Uterus (tissue), 4 donors: ENCODE data around the gene POTEE. TPM values are rescaled to one million over a fixed set of nuclear protein-coding genes. Genes with fewer than 3 reads are reported as not detected.
"Not testable (repeated sequence)": the region's sequence is repeated elsewhere in the genome, so short reads cannot be mapped to it uniquely, and the experiment has no call there.

Experiments used
- DNase-seq, 2 donors: peaks; one replicate each; pipeline ENCODE4 v3.0.0-alpha.2; 2019 to 2020
- H3K27ac ChIP-seq, 2 donors: fragments of 200-600 bp; sonication (generic); 1 replicate in 1 of 2; 2 replicates in 1 of 2; pipeline ENCODE4 v1.5.1; 2016 to 2018
- H3K27me3 ChIP-seq, 2 donors: fragments of 200-600 bp; sonication (generic); one replicate each; pipeline ENCODE4 v1.5.1; 2018 to 2019; ENCODE audit warnings: control low read depth in 1 of 2
- H3K36me3 ChIP-seq, 2 donors: fragments of 200-600 bp; sonication (generic); one replicate each; pipeline ENCODE4 v1.5.1; 2019; ENCODE audit warnings: control low read depth in 1 of 2
- H3K4me1 ChIP-seq, 2 donors: fragments of 200-600 bp; sonication (generic); one replicate each; pipeline ENCODE4 v1.5.1; 2018 to 2019; ENCODE audit warnings: control low read depth in 1 of 2
- H3K4me3 ChIP-seq, 2 donors: fragments of 200-600 bp; sonication (generic); 1 replicate in 1 of 2; 2 replicates in 1 of 2; pipeline ENCODE4 v1.5.1; 2018 to 2019; ENCODE audit warnings: mild to moderate bottlenecking in 1 of 2
- H3K9me3 ChIP-seq, 2 donors: fragments of 200-600 bp; sonication (generic); one replicate each; pipeline ENCODE4 v1.5.1; 2019; ENCODE audit warnings: control low read depth in 1 of 2
- CTCF ChIP-seq, 4 experiments: fragments of 200-600 bp in 2 of 4; fragments of 450-650 bp in 2 of 4; sonication (generic) in 2 of 4; IDR thresholded peaks; one replicate each; pipeline ENCODE4 v1.5.1; 2016 to 2019; ENCODE audit warnings: antibody characterized with exemption in 4 of 4, mild to moderate bottlenecking in 2 of 4, moderate library complexity in 1 of 4
- POLR2A ChIP-seq, 2 donors: fragments of 450-650 bp; IDR thresholded peaks; one replicate each; pipeline ENCODE4 v1.6.1; 2016; ENCODE audit warnings: antibody characterized with exemption in 2 of 2, mild to moderate bottlenecking in 1 of 2, moderate library complexity in 1 of 2
- intact Hi-C: fragments of 100-400 bp; cut with DNase I; formaldehyde crosslinking; loops from one replicate; pipeline ENCODE4 v1.15.1; 2023; ENCODE audit warnings: low total_unique reads
- small RNA-seq: library from RNA; depleted of rRNA; stranded (forward); fragments of <200 nt; gene quantifications from one replicate; pipeline ENCODE3, GENCODE V24; 2016
- total RNA-seq, 4 donors: library from RNA; depleted of rRNA in 3 of 4; stranded (reverse); fragments of >200 nt in 3 of 4; gene quantifications; one replicate each; pipeline versions ENCODE4 v1.1.0 to v1.2.4, GENCODE V29; 2014 to 2023
- donor health status: DM: yes; HTN: yes; CAD: no.

POTEE gene
- total RNA-seq, 4 donors from 2014 or later: 0.14 to 0.24 TPM; not detected in 2

DNA sequence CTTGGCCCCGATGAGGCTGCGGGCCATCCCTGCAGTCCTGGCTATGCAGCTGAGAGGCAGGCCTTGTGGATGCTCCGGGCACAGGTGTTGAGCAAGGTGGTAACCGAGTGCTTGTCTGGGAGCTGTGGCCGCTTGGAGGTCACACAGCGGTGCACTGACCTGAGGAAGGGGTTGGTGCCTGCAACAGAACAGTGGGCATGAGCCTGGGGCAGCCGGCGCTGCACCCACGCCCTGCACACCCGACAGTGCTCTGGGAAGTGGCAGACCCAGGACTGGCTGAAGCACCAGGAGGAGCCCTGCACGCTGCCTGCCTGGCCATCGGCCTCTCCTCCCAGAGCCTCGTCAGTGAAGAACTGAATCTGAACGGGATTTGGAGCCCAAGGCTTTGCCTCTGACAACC, 8.2 kb upstream of the POTEE start:
- no peak for DNase-seq
- H3K27me3 ChIP-seq: no peaks in the 10 kb centered on the region
- H3K9me3 ChIP-seq: no peaks in the 10 kb centered on the region
- no peaks in the 10 kb centered on the region for H3K36me3 ChIP-seq
- TF ChIP-seq POLR2A (IDR thresholded peaks at IDR 0.05): no peak
- no peak for TF ChIP-seq CTCF (IDR thresholded peaks at IDR 0.05)
- no peak overlapping the region for H3K27ac ChIP-seq
- intact Hi-C loops: no loop called here
- H3K4me3 ChIP-seq: no peak overlapping the region
- no peaks in the 10 kb centered on the region for H3K4me1 ChIP-seq

GRCh38 chr2:131207839-131208238, 1.5 kb upstream of the POTEE start:
- H3K27me3 ChIP-seq, H3K27ac ChIP-seq, H3K9me3 ChIP-seq, intact Hi-C loops, H3K36me3 ChIP-seq, H3K4me3 ChIP-seq, DNase-seq, H3K4me1 ChIP-seq: not testable (repeated sequence)

- intact Hi-C loops, H3K9me3 ChIP-seq, H3K4me1 ChIP-seq, H3K4me3 ChIP-seq, H3K36me3 ChIP-seq, DNase-seq, H3K27me3 ChIP-seq, H3K27ac ChIP-seq: not testable (repeated sequence)
Measured at GRCh38 chr2:131209773-131210104, 403 bp downstream of the POTEE start.

GRCh38 chr2:131210434-131211211, 1.3 kb downstream of the POTEE start:
- H3K4me1 ChIP-seq, H3K4me3 ChIP-seq, intact Hi-C loops, H3K27ac ChIP-seq, H3K27me3 ChIP-seq, H3K9me3 ChIP-seq, H3K36me3 ChIP-seq, DNase-seq: not testable (repeated sequence)

GRCh38 chr2:131217238-131217986, 8.1 kb downstream of the POTEE start:
- H3K4me1 ChIP-seq, intact Hi-C loops, H3K4me3 ChIP-seq, H3K9me3 ChIP-seq, DNase-seq, H3K27me3 ChIP-seq, H3K27ac ChIP-seq, H3K36me3 ChIP-seq: not testable (repeated sequence)

DNA sequence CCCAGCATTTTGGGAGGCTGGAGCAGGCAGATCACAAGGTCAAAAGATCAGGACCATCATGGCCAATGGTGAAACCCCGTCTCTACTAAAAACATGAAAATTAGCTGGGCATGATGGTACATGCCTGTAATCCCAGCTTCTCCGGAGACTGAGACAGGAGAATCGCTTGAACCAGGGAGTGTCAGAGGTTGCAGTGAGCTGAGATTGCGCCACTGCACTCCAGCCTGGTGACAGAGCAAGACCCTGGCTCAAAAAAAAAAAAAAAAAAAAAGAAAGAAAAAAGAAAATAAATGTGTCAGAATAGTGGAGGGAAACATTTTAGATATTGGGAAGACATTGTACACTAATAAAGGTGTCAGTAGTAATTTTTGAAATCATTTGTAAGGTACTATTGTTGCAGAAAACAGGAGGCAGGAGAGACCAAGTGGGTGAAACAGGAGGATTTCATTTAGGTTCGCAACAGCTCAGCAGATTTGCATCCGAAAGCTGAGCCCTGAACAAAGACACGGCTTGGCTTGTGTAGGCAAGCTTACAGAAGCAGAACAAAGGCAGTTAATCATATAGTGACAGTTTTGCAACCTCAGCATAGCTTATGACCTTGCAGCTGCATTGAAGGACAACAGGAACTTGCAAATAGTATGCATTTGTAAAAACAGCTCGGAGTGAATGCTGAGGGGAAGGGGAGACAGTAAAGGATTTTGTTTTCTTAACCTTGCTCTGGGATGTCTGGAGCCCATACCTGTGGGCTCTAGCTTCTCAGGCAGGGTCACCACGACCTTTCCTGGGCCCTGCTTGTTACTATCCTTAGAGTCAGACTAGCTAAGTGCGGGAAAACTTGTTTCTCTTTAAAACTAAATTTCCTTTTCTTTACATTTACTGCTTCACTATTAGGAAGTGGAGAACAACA, 26.5 kb downstream of the POTEE start:
- H3K4me1 ChIP-seq, H3K9me3 ChIP-seq, H3K4me3 ChIP-seq, intact Hi-C loops, H3K27ac ChIP-seq, DNase-seq, H3K27me3 ChIP-seq, H3K36me3 ChIP-seq: not testable (repeated sequence)

Small RNAs within 50 kb of the gene (small RNA-seq; reads per million reads assigned to genes)
- gene AC009477.1 (not detected), gene RNU6-127P (not detected)

Other genes starting within 250 kb of the POTEE start
- gene FAM168B, start 116.1 kb upstream of the POTEE start, total RNA-seq: 100 to 1,000 TPM in 3 of 4 donors, 10 to 100 TPM in 1; 50.0 to 194 (median 104) TPM
- gene PLEKHB2, start 104.2 kb upstream of the POTEE start, total RNA-seq: 10 to 100 TPM; 11.8 to 58.9 (median 17.9) TPM
- gene RAB6D, start 154.6 kb downstream of the POTEE start, total RNA-seq: under 1 TPM in 2 of 4 donors, not detected in 2; 0.14 to 0.15 TPM